Thoracic aorta (tissue), 2 donors: Measurements from ENCODE around the gene GGA3. TPM values are rescaled to one million over a fixed set of nuclear protein-coding genes. Genes with fewer than 3 reads are reported as not detected.
"Not testable (repeated sequence)": the region's sequence is repeated elsewhere in the genome, so short reads cannot be mapped to it uniquely, and the experiment has no call there.

Source experiments
- ATAC-seq: fragments of 150-250 bp; one replicate; pipeline ENCODE4 v1.8.0; 2017; ENCODE audit warnings: low read depth; ENCODE audit not compliant: insufficient number of reproducible peaks, low FRiP score
- DNase-seq: peaks from one replicate; pipeline ENCODE4 v3.0.0-alpha.2; 2020; ENCODE audit warnings: low spot score
- H3K27ac ChIP-seq, 2 donors: fragments of 200-600 bp; sonication (generic); 1 replicate in 1 of 2; 2 replicates in 1 of 2; pipeline ENCODE4 v1.5.1; 2016; ENCODE audit warnings: mild to moderate bottlenecking in 2 of 2, moderate library complexity in 2 of 2
- H3K27me3 ChIP-seq: fragments of 200-600 bp; sonication (generic); replicated peaks from 2 replicates; pipeline ENCODE4 v1.6.0; 2016; ENCODE audit warnings: mild to moderate bottlenecking; ENCODE audit not compliant: insufficient read depth
- H3K36me3 ChIP-seq: fragments of 200-600 bp; sonication (generic); one replicate; pipeline ENCODE4 v1.5.1; 2016
- H3K4me1 ChIP-seq, 2 donors: fragments of 200-600 bp; sonication (generic); 1 replicate in 1 of 2; 2 replicates in 1 of 2; pipeline versions ENCODE4 v1.5.1 to v1.6.0; 2016; ENCODE audit warnings: low read depth in 2 of 2, mild to moderate bottlenecking in 1 of 2; ENCODE audit not compliant: control insufficient read depth in 1 of 2
- H3K4me3 ChIP-seq: fragments of 200-600 bp; sonication (generic); 2 replicates; pipeline ENCODE4 v1.5.1; 2016; ENCODE audit warnings: mild to moderate bottlenecking
- H3K9me3 ChIP-seq: fragments of 200-600 bp; sonication (generic); 2 replicates; pipeline ENCODE4 v1.5.1; 2016
- CTCF ChIP-seq: fragments of 200-600 bp; sonication (generic); IDR thresholded peaks from one replicate; pipeline ENCODE4 v1.5.1; 2019; ENCODE audit warnings: antibody characterized with exemption
- total RNA-seq, 2 donors: library from RNA; depleted of rRNA; stranded (reverse); fragments of >200 nt; gene quantifications; one replicate each; pipeline versions ENCODE4 v1.1.0 to v1.2.3, GENCODE V29; 2016

GGA3 gene
- total RNA-seq, 2 donors from 2014 or later, result 33.3 to 41.9 TPM

GRCh38 chr17:75301049-75301448 is 39.6 kb upstream of the GGA3 start:
- no peak for TF ChIP-seq CTCF
- no peak for DNase-seq
- Histone ChIP-seq H3K9me3 (no peaks in the 10 kb centered on the region), H3K36me3 (no peaks in the 10 kb centered on the region), H3K27ac (no peak overlapping the region), H3K4me1 (no peaks in the 10 kb centered on the region), H3K27me3 (no peaks in the 10 kb centered on the region), H3K4me3 (no peak overlapping the region)
- no peak for ATAC-seq

- no peaks in the 10 kb centered on the region for H3K36me3 ChIP-seq
- no peaks in the 10 kb centered on the region for H3K27me3 ChIP-seq
- no peak for TF ChIP-seq CTCF
- no peaks in the 10 kb centered on the region for H3K9me3 ChIP-seq
- no peak for DNase-seq
- no peak overlapping the region for H3K27ac ChIP-seq
- no peaks in the 10 kb centered on the region for H3K4me1 ChIP-seq
- H3K4me3 ChIP-seq, result no peak overlapping the region
- no peak for ATAC-seq
These were observed 38.9 kb upstream of the GGA3 start for GRCh38 chr17:75300280-75300679.

- no peak for TF ChIP-seq CTCF
- peak overlapping the region; percentile 13 to 53 for H3K27ac ChIP-seq
- H3K36me3 ChIP-seq, result no peaks in the 10 kb centered on the region
- no peak overlapping the region for H3K4me3 ChIP-seq
- no peaks in the 10 kb centered on the region for H3K4me1 ChIP-seq
- no peaks in the 10 kb centered on the region for H3K9me3 ChIP-seq
- ATAC-seq (no peak), DNase-seq (no peak)
- H3K27me3 ChIP-seq, result no peaks in the 10 kb centered on the region
These were observed 34.1 kb upstream of the GGA3 start for GRCh38 chr17:75295201-75296158.

- DNase-seq, H3K9me3 ChIP-seq, H3K27ac ChIP-seq, H3K4me3 ChIP-seq, ATAC-seq, H3K4me1 ChIP-seq, H3K27me3 ChIP-seq, H3K36me3 ChIP-seq: not testable (repeated sequence)
These were observed 31.5 kb upstream of the GGA3 start for GRCh38 chr17:75292810-75293448.

DNA sequence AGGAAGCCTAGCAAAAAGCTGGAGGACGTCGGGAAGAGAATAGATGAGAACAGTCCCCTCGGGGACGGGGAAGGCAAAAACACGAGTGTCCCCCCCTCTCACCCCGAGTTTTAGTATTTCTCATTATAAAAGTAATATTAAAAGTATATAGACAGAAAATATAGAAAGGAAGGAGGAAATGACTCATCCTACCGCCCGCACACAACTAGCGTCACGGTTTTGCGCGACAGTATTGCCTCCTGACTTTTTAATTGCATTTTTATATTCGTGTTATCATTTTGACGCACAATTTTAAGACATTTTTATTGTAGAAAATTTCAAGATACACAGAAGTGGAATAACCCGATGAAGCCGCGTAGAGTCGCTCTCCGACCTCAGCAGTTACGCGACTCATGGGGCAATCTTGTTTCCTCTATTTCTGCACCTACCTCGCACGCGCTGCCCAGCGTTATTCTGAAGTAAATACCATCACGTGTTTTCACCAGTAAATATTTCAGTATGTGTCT is 28.5 kb upstream of the GGA3 start:
- ATAC-seq, result peak; percentile 7

More for the DNA sequence above, 28.5 kb upstream of the GGA3 start:
- TF ChIP-seq CTCF, result no peak
- Histone ChIP-seq H3K4me3 (peak overlapping the region; percentile 82), H3K27me3 (no peaks in the 10 kb centered on the region), H3K36me3 (peaks cover 4% of the 10 kb centered on the region), H3K27ac (peak overlapping the region; percentile 92), H3K9me3 (no peaks in the 10 kb centered on the region), H3K4me1 (peaks cover 0 to 6% of the 10 kb centered on the region in 2 donors)
- no peak for DNase-seq
